ENCODE results near the gene TTYH2.

GRCh38 chr17:74290340-74290739 is 77.0 kb downstream of the TTYH2 start:
- TF ChIP-seq POLR2AphosphoS5 (IDR thresholded peaks at IDR 0.05; ENCODE audit: low read depth, low read length) = no peak
- no peak for TF ChIP-seq EZH2phosphoT487 (IDR thresholded peaks at IDR 0.05; ENCODE audit: borderline replicate concordance, low read depth)
- TF ChIP-seq, protein P1, sequence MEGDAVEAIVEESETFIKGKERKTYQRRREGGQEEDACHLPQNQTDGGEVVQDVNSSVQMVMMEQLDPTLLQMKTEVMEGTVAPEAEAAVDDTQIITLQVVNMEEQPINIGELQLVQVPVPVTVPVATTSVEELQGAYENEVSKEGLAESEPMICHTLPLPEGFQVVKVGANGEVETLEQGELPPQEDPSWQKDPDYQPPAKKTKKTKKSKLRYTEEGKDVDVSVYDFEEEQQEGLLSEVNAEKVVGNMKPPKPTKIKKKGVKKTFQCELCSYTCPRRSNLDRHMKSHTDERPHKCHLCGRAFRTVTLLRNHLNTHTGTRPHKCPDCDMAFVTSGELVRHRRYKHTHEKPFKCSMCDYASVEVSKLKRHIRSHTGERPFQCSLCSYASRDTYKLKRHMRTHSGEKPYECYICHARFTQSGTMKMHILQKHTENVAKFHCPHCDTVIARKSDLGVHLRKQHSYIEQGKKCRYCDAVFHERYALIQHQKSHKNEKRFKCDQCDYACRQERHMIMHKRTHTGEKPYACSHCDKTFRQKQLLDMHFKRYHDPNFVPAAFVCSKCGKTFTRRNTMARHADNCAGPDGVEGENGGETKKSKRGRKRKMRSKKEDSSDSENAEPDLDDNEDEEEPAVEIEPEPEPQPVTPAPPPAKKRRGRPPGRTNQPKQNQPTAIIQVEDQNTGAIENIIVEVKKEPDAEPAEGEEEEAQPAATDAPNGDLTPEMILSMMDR (IDR thresholded peaks at IDR 0.05) = no peak
- no peak for TF ChIP-seq RFX5 (IDR thresholded peaks at IDR 0.05; ENCODE audit: low read length)
- TF ChIP-seq, protein P2, sequence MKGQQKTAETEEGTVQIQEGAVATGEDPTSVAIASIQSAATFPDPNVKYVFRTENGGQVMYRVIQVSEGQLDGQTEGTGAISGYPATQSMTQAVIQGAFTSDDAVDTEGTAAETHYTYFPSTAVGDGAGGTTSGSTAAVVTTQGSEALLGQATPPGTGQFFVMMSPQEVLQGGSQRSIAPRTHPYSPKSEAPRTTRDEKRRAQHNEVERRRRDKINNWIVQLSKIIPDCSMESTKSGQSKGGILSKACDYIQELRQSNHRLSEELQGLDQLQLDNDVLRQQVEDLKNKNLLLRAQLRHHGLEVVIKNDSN (IDR thresholded peaks at IDR 0.05; ENCODE audit: borderline replicate concordance, low read depth) = no peak
- TF ChIP-seq MXI1 (IDR thresholded peaks at IDR 0.05; ENCODE audit: low read depth, low read length) = no peak

All from SK-N-SH (cell line).